ENCODE results near the gene GAS7. TPM values are rescaled to one million over a fixed set of nuclear protein-coding genes. Genes with fewer than 3 reads are reported as not detected.

The GAS7 gene
- total and polyA plus RNA-seq, 2 experiments from 2014 or later = 1.9 to 10.7 TPM

DNA sequence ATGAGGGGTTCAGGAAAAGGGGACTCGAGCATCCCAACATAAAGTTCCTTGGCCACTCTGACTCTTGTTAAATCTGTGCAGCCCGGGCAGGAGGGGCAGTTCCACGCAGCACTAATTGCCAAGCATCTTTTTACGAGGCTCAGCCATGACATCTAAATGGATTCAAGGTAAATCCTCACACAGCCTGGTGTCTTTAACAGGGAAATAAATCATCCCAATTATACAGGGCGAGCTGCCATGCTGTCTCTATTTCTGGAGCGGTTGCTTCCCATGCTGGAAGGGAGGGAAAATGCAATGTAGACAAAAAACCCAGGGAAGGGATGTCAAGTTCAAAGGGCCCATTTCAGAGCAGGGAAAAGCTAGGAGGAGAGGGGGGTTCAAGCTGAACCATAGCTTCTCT is 110.0 kb downstream of the GAS7 start:
- Mint-ChIP-seq H3K9me3 (peaks cover 22% of the 10 kb centered on the region), H3K27ac (no peak overlapping the region), H3K27me3 (ENCODE audit: insufficient read depth, low read depth, poor library complexity) (peaks cover 3% of the 10 kb centered on the region), H3K4me1 (no peaks in the 10 kb centered on the region; the same call in 2 of the 3 replicates), H3K4me3 (no peak overlapping the region), H3K36me3 (ENCODE audit: low read depth) (peaks cover 7% of the 10 kb centered on the region)
- no peaks in the 10 kb centered on the region for H3K79me2 ChIP-seq (replicated peaks; ENCODE audit: insufficient read depth)
- no peaks in the 10 kb centered on the region for H4K20me1 ChIP-seq (replicated peaks; ENCODE audit: insufficient read depth)
- no peak overlapping the region for H2AFZ ChIP-seq
- H3K4me1 ChIP-seq (ENCODE audit: insufficient read depth) = no peaks in the 10 kb centered on the region
- H3K27me3 ChIP-seq (ENCODE audit: insufficient read depth) = no peaks in the 10 kb centered on the region
- DNase-seq (ENCODE audit: low spot score) (no peak), ATAC-seq (no peak)
- no peak for TF ChIP-seq NANOG (IDR thresholded peaks at IDR 0.05; ENCODE audit: borderline replicate concordance)
- TF ChIP-seq EZH2phosphoT487 (IDR thresholded peaks at IDR 0.05; ENCODE audit: unreplicated experiment) = no peak
- no peak for TF ChIP-seq POLR2AphosphoS5 (IDR thresholded peaks at IDR 0.05; ENCODE audit: low read depth)
- TF ChIP-seq EZH2 (IDR thresholded peaks at IDR 0.05; ENCODE audit: low read depth, unreplicated experiment) = no peak
- TF ChIP-seq ZNF114 (CRISPR knock-in tag; IDR thresholded peaks at IDR 0.05) = no peak
- no peak for TF ChIP-seq REST (IDR thresholded peaks at IDR 0.05; ENCODE audit: unreplicated experiment)
- TF ChIP-seq ZNF462 (CRISPR knock-in tag; IDR thresholded peaks at IDR 0.05) = no peak
- TF ChIP-seq, protein P1, sequence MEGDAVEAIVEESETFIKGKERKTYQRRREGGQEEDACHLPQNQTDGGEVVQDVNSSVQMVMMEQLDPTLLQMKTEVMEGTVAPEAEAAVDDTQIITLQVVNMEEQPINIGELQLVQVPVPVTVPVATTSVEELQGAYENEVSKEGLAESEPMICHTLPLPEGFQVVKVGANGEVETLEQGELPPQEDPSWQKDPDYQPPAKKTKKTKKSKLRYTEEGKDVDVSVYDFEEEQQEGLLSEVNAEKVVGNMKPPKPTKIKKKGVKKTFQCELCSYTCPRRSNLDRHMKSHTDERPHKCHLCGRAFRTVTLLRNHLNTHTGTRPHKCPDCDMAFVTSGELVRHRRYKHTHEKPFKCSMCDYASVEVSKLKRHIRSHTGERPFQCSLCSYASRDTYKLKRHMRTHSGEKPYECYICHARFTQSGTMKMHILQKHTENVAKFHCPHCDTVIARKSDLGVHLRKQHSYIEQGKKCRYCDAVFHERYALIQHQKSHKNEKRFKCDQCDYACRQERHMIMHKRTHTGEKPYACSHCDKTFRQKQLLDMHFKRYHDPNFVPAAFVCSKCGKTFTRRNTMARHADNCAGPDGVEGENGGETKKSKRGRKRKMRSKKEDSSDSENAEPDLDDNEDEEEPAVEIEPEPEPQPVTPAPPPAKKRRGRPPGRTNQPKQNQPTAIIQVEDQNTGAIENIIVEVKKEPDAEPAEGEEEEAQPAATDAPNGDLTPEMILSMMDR (conservative IDR thresholded peaks at IDR 0.05; ENCODE audit: low read depth in 2 of 2) = no peak
- TF ChIP-seq CREB1 (CRISPR knock-in tag; IDR thresholded peaks at IDR 0.05; ENCODE audit: low read depth) = no peak
- TF ChIP-seq STAT1 (IDR thresholded peaks at IDR 0.05; ENCODE audit: unreplicated experiment) = no peak
- TF ChIP-seq JUNB (IDR thresholded peaks at IDR 0.05; ENCODE audit: unreplicated experiment) = no peak
- TF ChIP-seq, protein P2, sequence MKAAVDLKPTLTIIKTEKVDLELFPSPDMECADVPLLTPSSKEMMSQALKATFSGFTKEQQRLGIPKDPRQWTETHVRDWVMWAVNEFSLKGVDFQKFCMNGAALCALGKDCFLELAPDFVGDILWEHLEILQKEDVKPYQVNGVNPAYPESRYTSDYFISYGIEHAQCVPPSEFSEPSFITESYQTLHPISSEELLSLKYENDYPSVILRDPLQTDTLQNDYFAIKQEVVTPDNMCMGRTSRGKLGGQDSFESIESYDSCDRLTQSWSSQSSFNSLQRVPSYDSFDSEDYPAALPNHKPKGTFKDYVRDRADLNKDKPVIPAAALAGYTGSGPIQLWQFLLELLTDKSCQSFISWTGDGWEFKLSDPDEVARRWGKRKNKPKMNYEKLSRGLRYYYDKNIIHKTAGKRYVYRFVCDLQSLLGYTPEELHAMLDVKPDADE (IDR thresholded peaks at IDR 0.05) = no peak
- no peak for TF ChIP-seq ZNF331 (CRISPR knock-in tag; IDR thresholded peaks at IDR 0.05; ENCODE audit: low read depth)
- no peaks in the 10 kb centered on the region for H3K36me3 ChIP-seq (ENCODE audit: insufficient read depth)
- H3K27ac ChIP-seq (ENCODE audit: low read depth) = no peak overlapping the region
- H3F3A ChIP-seq (replicated peaks; ENCODE audit: low read depth) = no peaks in the 10 kb centered on the region
- H3K9me2 ChIP-seq (ENCODE audit: insufficient read depth) = no peaks in the 10 kb centered on the region
- no peak overlapping the region for H3K4me3 ChIP-seq
- H3K4me2 ChIP-seq = no peak overlapping the region
